HG02798 (cell line): ENCODE results near the gene CHRFAM7A.
"Not testable (repeated sequence)": the region's sequence is repeated elsewhere in the genome, so short reads cannot be mapped to it uniquely, and the experiment has no call there.

Source experiments
- ATAC-seq: cut with Tn5 transposase; IDR thresholded peaks from one replicate; pipeline ENCODE4 v1.9.1; 2021; ENCODE audit warnings: mild to moderate bottlenecking; ENCODE audit not compliant: unreplicated experiment, poor library complexity

CHRFAM7A gene

DNA sequence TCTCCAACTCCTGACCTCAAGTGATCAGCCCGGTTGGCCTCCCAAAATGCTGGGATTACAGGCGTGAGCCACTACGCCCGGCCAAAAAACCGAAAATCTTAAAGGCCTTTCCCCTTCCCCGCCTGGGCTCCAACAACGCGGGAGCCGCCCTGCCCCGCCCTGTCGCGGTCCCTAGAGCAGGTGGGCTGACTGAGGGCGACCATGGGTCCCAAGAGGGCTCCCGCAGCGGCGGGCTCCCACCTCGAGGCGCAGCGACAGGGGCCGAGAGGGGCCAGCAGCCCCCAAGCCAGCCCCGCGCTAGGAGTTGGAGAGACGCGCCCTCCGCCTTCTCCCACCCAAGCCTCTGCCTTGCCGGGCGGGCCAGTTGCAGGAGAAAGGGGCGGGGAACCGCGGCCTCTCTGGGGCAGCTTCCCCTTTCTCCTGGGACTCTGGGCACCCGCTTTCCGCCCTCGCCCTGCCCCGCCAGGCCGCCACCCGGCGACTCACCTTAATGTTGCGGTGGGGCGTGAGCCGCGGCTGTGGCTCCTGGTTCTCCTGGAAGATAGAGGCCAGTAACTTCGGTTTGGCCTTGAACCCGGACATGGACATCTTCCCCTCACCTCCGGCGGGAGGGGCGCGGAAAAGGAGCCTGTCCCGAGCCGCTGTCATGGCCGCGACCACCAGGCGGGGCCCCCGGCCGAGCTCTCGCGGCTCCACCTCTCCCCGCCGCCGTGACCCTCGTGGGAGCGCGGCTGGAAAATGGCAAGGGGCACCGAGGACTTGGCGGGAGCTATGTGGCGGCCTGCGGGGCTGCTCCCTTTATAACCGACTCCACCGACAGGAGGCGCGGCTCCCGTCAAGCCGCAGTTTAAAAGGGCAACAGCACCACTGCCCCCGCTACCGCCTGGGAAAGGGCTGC is at the start of gene CHRFAM7A:
Gene CHRFAM7A, minus strand, starts transcription at position 775 of the 898 bp plus-strand sequence. CDS start 10,189 bp downstream, outside the sequence.
- not testable (repeated sequence) for ATAC-seq

GRCh38 chr15:30438348-30438747 is 45.0 kb upstream of the CHRFAM7A start:
- not testable (repeated sequence) for ATAC-seq

DNA sequence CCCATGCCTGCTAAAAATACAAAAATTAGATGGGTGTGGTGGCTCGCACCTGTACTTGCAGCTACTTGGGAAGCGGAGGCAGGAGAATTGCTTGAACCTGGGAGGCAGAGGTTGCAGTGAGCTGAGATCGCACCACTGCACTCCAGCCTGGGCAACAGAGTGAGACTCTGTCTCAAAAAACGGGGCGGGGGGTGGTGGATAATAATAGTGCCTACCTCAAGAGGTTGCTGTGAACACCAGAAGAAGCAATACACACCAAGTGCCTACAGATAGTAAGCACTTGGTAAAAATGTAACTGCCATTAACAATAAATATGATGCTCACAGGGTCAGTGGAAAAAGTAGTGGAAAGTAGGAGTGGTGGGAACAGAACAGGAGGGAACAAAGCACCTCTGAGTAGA is 42.5 kb upstream of the CHRFAM7A start:
- ATAC-seq, result not testable (repeated sequence)

GRCh38 chr15:30420723-30421122 is 27.4 kb upstream of the CHRFAM7A start:
- ATAC-seq, result not testable (repeated sequence)

DNA sequence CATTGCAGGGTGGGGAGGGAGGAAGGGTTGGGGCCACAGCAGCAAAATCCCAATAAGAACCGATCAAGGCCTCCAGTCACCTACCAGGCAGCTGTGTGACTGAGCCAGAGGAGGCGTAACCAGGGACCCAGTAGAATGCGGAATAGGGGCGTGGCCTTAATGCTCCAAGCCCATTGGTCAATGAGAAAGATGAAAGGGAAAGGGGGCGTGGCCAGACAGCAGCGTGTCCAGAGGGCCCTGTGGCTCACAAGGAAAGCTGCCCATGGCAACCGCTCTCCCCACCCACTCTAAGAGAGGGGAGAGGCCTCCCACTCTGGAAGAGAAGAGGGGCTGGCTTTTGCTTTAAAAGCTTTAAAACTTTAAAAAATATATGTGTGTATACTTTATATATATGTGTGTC is 20.8 kb upstream of the CHRFAM7A start, which contains the start of gene GOLGA8R:
Gene GOLGA8R, minus strand, starts transcription at position 101 of the 400 bp plus-strand sequence. Its CDS starts 98 bp downstream, at position 3.
- not testable (repeated sequence) for ATAC-seq

DNA sequence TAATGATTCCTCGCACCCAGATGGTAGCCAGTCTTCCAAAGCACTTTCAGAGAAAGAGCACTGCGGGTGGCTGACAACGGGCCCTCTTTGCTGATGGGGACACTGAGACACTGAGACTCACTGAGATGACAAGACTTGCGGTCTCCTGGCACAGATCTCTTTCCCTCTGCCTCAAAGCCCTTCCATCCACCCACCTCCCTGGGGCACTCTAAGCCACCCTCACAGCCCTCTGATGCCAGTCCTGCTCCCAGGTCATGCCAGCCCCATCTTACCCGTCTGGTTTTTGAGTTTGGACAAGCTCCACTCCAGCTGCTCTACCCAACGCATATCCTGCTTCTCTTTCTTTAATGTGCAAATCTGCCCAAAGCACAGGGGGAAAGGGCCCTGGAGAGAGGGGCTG is 14.3 kb upstream of the CHRFAM7A start:
- ATAC-seq, result not testable (repeated sequence)

GRCh38 chr15:30398988-30399387 is 5.6 kb upstream of the CHRFAM7A start:
- ATAC-seq, result peak; percentile 50

DNA sequence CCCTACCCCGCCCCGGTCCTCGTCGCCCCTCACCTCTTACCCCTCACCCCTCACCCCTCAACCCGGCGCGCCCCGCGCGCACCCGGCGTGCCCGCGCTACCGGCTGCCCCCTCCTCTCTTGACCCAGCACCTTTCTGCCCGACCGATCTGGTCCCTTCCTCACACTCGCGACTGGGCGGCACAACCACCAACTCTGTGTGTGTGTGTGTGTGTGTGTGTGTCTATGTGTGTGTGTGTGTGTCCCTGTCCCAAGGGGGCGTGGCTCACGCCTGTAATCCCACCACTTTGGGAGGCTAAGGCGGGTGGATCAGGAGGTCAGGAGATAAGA is 288 bp upstream of the CHRFAM7A start:
- ATAC-seq, result not testable (repeated sequence)

- ATAC-seq, result not testable (repeated sequence)
Measured at GRCh38 chr15:30386318-30386887, 6.9 kb downstream of the CHRFAM7A start.

GRCh38 chr15:30377082-30377413 is 16.3 kb downstream of the CHRFAM7A start:
- not testable (repeated sequence) for ATAC-seq

- ATAC-seq, result not testable (repeated sequence)
Measured at GRCh38 chr15:30376375-30377081, 16.8 kb downstream of the CHRFAM7A start.

DNA sequence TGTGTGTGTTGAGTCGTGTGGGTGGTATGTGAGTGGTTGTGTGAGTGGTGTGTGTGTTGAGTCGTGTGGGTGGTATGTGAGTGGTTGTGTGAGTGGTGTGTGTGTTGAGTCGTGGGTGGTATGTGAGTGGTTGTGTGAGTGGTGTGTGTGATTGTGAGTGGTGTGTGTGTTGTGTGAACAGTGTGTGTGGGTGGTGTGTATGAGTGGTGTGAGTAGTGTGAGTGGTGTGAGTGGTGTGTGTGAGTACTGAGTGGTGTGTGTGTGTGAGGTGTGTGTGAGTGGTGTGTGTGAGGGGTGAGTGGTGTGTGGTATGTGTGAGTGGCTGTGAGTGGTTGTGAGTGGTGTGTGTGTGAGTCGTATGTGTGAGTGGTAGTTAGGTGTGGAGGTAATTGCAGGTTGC is 17.5 kb downstream of the CHRFAM7A start:
- not testable (repeated sequence) for ATAC-seq

DNA sequence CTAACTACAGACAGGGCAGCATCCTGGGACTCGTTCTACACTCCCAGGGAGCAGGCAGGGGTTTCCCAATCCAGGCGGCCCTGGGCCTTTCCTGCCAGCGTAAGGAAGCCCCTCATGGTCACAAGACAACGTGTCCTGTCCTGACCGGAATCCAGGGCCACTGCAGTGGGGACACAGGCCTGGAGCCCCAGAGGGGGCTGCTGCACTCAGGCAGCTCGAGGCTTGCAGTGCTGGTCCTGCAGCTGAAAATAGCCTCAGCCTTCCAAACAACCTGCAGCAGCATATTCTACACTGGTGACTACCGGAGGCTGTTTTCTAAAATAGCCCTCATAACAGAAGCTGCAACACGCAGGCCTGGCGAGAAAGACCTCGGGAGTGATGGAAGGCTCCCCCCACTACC is 18.5 kb downstream of the CHRFAM7A start:
- not testable (repeated sequence) for ATAC-seq

DNA sequence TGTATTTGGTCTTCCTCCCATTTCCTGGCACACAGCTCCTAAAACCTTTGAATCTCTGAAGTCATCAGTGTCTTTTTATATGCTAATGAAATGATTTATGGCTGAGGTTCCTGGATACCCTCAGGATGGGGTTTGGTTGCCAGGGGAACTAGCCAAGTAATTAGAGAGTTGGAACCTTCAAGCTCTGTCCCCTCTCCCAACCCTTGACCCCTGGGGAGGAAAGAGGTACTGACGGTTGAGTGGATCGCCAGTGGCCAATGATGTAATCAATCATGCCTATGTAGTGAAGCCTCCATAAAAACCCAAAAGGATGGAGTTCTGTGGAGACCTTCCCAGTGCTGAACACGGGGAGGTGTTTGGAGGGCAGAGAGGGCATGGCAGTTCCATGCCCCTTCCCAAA is 25.1 kb downstream of the CHRFAM7A start:
- ATAC-seq, result not testable (repeated sequence)

DNA sequence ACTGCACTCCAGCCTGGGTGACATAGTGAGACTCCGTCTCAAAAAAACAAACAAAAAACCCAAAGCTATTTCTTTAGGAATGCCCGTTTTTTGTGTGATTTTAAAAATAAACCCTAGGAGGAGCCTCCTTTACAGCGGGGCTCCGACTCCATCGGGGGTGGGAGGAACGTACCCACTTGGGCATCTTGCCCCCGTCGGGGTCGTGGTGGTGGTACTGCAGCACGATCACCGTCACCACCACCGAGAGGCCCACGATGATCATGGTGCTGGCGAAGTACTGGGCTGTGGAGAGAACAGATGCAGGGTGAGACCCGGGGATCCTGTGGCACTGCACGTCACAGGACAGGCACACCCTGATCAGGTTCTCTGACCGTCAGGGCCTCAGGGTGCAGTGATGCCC is 26.1 kb downstream of the CHRFAM7A start:
- ATAC-seq, result not testable (repeated sequence)

GRCh38 chr15:30361404-30361803 is 31.9 kb downstream of the CHRFAM7A start:
- not testable (repeated sequence) for ATAC-seq

GRCh38 chr15:30360990-30361389 is 32.4 kb downstream of the CHRFAM7A start:
- not testable (repeated sequence) for ATAC-seq

GRCh38 chr15:30355043-30355442 is 38.3 kb downstream of the CHRFAM7A start:
- ATAC-seq, result not testable (repeated sequence)

- ATAC-seq, result not testable (repeated sequence)
Measured at GRCh38 chr15:30349803-30350202, 43.5 kb downstream of the CHRFAM7A start.

DNA sequence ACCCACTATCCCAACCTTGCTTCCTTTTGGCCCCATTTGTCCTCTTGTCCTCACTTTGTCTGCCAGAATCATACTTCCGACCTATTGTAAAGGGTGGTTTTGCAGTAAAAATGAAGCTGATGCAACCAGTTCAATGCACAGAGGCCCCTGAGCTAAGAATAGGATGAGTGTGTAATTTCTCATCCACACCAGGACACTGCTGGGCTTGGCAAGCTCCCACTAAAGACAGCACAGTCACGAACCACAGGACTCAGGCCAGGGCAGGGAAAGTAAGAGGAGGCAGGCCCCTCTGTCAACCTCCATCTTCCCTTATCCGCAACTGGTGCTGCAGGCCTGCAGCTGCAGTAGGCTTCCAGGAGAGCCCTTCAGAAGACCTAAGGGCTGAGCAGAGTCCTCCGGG is 56.8 kb downstream of the CHRFAM7A start:
- not testable (repeated sequence) for ATAC-seq

DNA sequence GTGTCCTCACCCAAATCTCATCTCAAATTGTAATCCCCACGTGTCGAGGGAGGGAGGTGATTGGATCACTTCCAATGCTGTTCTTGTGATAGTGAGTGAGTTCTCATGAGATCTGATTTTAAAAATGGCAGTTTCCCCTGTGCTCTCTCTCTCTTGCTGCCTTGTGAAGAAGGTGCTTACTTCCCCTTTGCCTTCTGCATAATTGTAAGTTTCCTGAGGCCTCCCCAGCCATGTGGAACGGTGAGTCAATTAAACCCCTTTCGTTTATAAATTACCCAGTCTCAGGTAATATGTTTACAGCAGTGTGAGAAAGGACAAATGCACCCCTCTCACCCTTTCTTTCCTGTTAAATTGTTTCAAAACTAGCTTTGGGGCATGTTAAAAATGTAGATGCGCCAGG is 59.2 kb downstream of the CHRFAM7A start:
- ATAC-seq, result not testable (repeated sequence)
